Astrocyte of the hippocampus (primary cell): Measurements from ENCODE around the gene ADORA2B.
"Not testable (repeated sequence)": the region's sequence is repeated elsewhere in the genome, so short reads cannot be mapped to it uniquely, and the experiment has no call there.

Source experiments
- DNase-seq: peaks from one replicate; pipeline ENCODE4 v3.0.0; 2011; ENCODE audit warnings: low read depth, low spot score

Gene ADORA2B

GRCh38 chr17:15921640-15922039 lies 23.3 kb upstream of the ADORA2B start:
- DNase-seq: no peak

- no peak for DNase-seq
Observed at GRCh38 chr17:15922586-15922985, 22.3 kb upstream of the ADORA2B start.

- DNase-seq: no peak
Observed at GRCh38 chr17:15926039-15926740, 18.7 kb upstream of the ADORA2B start.

- no peak for DNase-seq
Observed at GRCh38 chr17:15928286-15928785, 16.6 kb upstream of the ADORA2B start.

GRCh38 chr17:15929941-15930340 lies 15.0 kb upstream of the ADORA2B start:
- DNase-seq: no peak

GRCh38 chr17:15930426-15930825 lies 14.5 kb upstream of the ADORA2B start:
- DNase-seq: no peak

GRCh38 chr17:15931394-15931793 lies 13.5 kb upstream of the ADORA2B start:
- no peak for DNase-seq

- no peak for DNase-seq
Observed at GRCh38 chr17:15934866-15935265, 10.1 kb upstream of the ADORA2B start.

GRCh38 chr17:15935891-15936290 lies 9.0 kb upstream of the ADORA2B start:
- no peak for DNase-seq

GRCh38 chr17:15936481-15936880 lies 8.4 kb upstream of the ADORA2B start:
- not testable (repeated sequence) for DNase-seq

- DNase-seq: no peak
Observed at GRCh38 chr17:15941781-15942180, 3.1 kb upstream of the ADORA2B start.

GRCh38 chr17:15942207-15942833 lies 2.6 kb upstream of the ADORA2B start:
- no peak for DNase-seq

GRCh38 chr17:15943971-15944758 lies 765 bp upstream of the ADORA2B start:
- no peak for DNase-seq

GRCh38 chr17:15945527-15946191 lies 729 bp downstream of the ADORA2B start:
- peak; percentile 57 for DNase-seq

GRCh38 chr17:15946611-15947120 lies 1.7 kb downstream of the ADORA2B start:
- DNase-seq: peak; percentile 50

- peak; percentile 29 for DNase-seq
Observed at GRCh38 chr17:15947271-15947670, 2.3 kb downstream of the ADORA2B start.

GRCh38 chr17:15947976-15948752 lies 3.2 kb downstream of the ADORA2B start:
- no peak for DNase-seq

GRCh38 chr17:15951368-15952047 lies 6.6 kb downstream of the ADORA2B start:
- no peak for DNase-seq

GRCh38 chr17:15952048-15952532 lies 7.2 kb downstream of the ADORA2B start:
- DNase-seq: no peak
